ENCODE measurements around the gene ABCA12. TPM values are rescaled to one million over a fixed set of nuclear protein-coding genes. Genes with fewer than 3 reads are reported as not detected.

ABCA12 gene
- total RNA-seq, 1 donor from 2014 or later = 0.12 TPM

GRCh38 chr2:215071676-215072075 is 66.8 kb downstream of the ABCA12 start:
- no peak for TF ChIP-seq CTCF (conservative IDR thresholded peaks at IDR 0.05)
- Mint-ChIP-seq H3K9me3 (no peaks in the 10 kb centered on the region), H3K4me3 (no peak overlapping the region), H3K4me1 (no peaks in the 10 kb centered on the region), H3K36me3 (ENCODE audit: low read depth) (no peaks in the 10 kb centered on the region), H3K27ac (ENCODE audit: unreplicated experiment) (no peak overlapping the region), H3K27me3 (ENCODE audit: low read depth) (no peaks in the 10 kb centered on the region)
- DNase-seq (ENCODE audit: low read depth, low spot score) = no peak

- no peak for TF ChIP-seq CTCF (conservative IDR thresholded peaks at IDR 0.05)
- Mint-ChIP-seq H3K4me1 (no peaks in the 10 kb centered on the region), H3K4me3 (no peak overlapping the region), H3K9me3 (no peaks in the 10 kb centered on the region), H3K27ac (ENCODE audit: unreplicated experiment) (no peak overlapping the region), H3K27me3 (ENCODE audit: low read depth) (no peaks in the 10 kb centered on the region), H3K36me3 (ENCODE audit: low read depth) (no peaks in the 10 kb centered on the region)
- no peak for DNase-seq (ENCODE audit: low read depth, low spot score)
Measured at GRCh38 chr2:215068399-215068798, 70.0 kb downstream of the ABCA12 start.

- no peaks in the 10 kb centered on the region for H3K36me3 Mint-ChIP-seq (ENCODE audit: low read depth)
- no peaks in the 10 kb centered on the region for H3K4me1 Mint-ChIP-seq
- H3K27ac Mint-ChIP-seq (ENCODE audit: unreplicated experiment) = no peak overlapping the region
- no peak overlapping the region for H3K4me3 Mint-ChIP-seq
- no peak for TF ChIP-seq CTCF (conservative IDR thresholded peaks at IDR 0.05)
- H3K9me3 Mint-ChIP-seq = no peaks in the 10 kb centered on the region
- no peaks in the 10 kb centered on the region for H3K27me3 Mint-ChIP-seq (ENCODE audit: low read depth)
- DNase-seq (ENCODE audit: low read depth, low spot score) = no peak
Measured at GRCh38 chr2:215066124-215066523, 72.3 kb downstream of the ABCA12 start.

- no peaks in the 10 kb centered on the region for H3K36me3 Mint-ChIP-seq (ENCODE audit: low read depth)
- no peak for DNase-seq (ENCODE audit: low read depth, low spot score)
- no peaks in the 10 kb centered on the region for H3K4me1 Mint-ChIP-seq
- no peak for TF ChIP-seq CTCF (conservative IDR thresholded peaks at IDR 0.05)
- H3K27me3 Mint-ChIP-seq (ENCODE audit: low read depth) = no peaks in the 10 kb centered on the region
- no peak overlapping the region for H3K4me3 Mint-ChIP-seq
- no peak overlapping the region for H3K27ac Mint-ChIP-seq (ENCODE audit: unreplicated experiment)
- H3K9me3 Mint-ChIP-seq = no peaks in the 10 kb centered on the region
Measured at GRCh38 chr2:215063526-215063925, 74.9 kb downstream of the ABCA12 start.

GRCh38 chr2:215060861-215061536 is 77.4 kb downstream of the ABCA12 start:
- no peak overlapping the region for H3K4me3 Mint-ChIP-seq
- no peaks in the 10 kb centered on the region for H3K27me3 Mint-ChIP-seq (ENCODE audit: low read depth)
- no peaks in the 10 kb centered on the region for H3K9me3 Mint-ChIP-seq
- TF ChIP-seq CTCF (conservative IDR thresholded peaks at IDR 0.05) = no peak
- no peak overlapping the region for H3K27ac Mint-ChIP-seq (ENCODE audit: unreplicated experiment)
- H3K36me3 Mint-ChIP-seq (ENCODE audit: low read depth) = no peaks in the 10 kb centered on the region
- H3K4me1 Mint-ChIP-seq = no peaks in the 10 kb centered on the region
- no peak for DNase-seq (ENCODE audit: low read depth, low spot score)
